Fibroblast of lung (primary cell): ENCODE measurements around the gene MAPKAPK2.

Experiments used
- CTCF ChIP-seq, 2 donors: IDR thresholded peaks in 1 of 2; conservative IDR thresholded peaks in 1 of 2; 1 replicate in 1 of 2; 2 replicates in 1 of 2; pipeline ENCODE4 v1.5.1; 2011 to 2012; ENCODE audit warnings: low read length in 2 of 2, control low read depth in 1 of 2, inconsistent platforms in 1 of 2, low read depth in 1 of 2, mild to moderate bottlenecking in 1 of 2
- EZH2 ChIP-seq: IDR thresholded peaks from 2 replicates; pipeline ENCODE4 v1.5.1; 2012; ENCODE audit warnings: low read length, control low read depth, mild to moderate bottlenecking; ENCODE audit errors: missing control alignments

- TF ChIP-seq CTCF (conservative IDR thresholded peaks at IDR 0.05 in 1 of 2, IDR thresholded peaks at IDR 0.05 in 1 of 2; ENCODE audit: low read depth in 1 of 2, low read length in 2 of 2) (no peak), EZH2 (no peak)
Observed at GRCh38 chr1:206708882-206709281, 24.2 kb downstream of the MAPKAPK2 start.
